ENCODE data around the gene COQ6.

COQ6 gene

GRCh38 chr14:74008843-74009499 is 58.9 kb downstream of the COQ6 start:
- no peak overlapping the region for H3K4me3 ChIP-seq (ENCODE audit: low read depth, low read length)
- H3K4me1 ChIP-seq (ENCODE audit: control insufficient read depth, insufficient read depth, low read length), result no peaks in the 10 kb centered on the region
- H3K36me3 ChIP-seq (ENCODE audit: control insufficient read depth, insufficient read depth, low read length), result peaks cover 15% of the 10 kb centered on the region
- H3K9ac ChIP-seq (ENCODE audit: low read depth, low read length), result no peak overlapping the region
- H3K27ac ChIP-seq (ENCODE audit: low read depth, low read length), result no peak overlapping the region
- H3K9me3 ChIP-seq (ENCODE audit: control insufficient read depth, insufficient read depth, low read length), result no peaks in the 10 kb centered on the region
- no peaks in the 10 kb centered on the region for H3K27me3 ChIP-seq (ENCODE audit: control insufficient read depth, insufficient read depth, low read length)
